CD4-positive, CD25-positive, alpha-beta regulatory T cell (primary cell): Measurements from ENCODE around the gene SRCIN1. TPM values are rescaled to one million over a fixed set of nuclear protein-coding genes. Genes with fewer than 3 reads are reported as not detected.

Experiments
- ATAC-seq, 2 donors: fragments of 150-1000 bp; cut with Tn5 transposase; one replicate each; pipeline ENCODE4 v1.10.0; 2021; ENCODE audit warnings: low read depth in 2 of 2, moderate number of reproducible peaks in 2 of 2, moderate library complexity in 1 of 2
- DNase-seq, 3 donors: peaks; one replicate each; pipeline versions ENCODE4 v3.0.0 to v3.0.0-alpha.2; 2012 to 2022; ENCODE audit warnings: mixed read lengths in 1 of 3
- H3K27ac ChIP-seq: one replicate; pipeline ENCODE4 v1.7.0; 2013; ENCODE audit warnings: mild to moderate bottlenecking, low read length; ENCODE audit not compliant: insufficient read depth, poor library complexity, severe bottlenecking
- H3K27me3 ChIP-seq: one replicate; pipeline ENCODE4 v1.7.0; 2013; ENCODE audit warnings: low read length; ENCODE audit not compliant: control insufficient read depth, insufficient read depth
- H3K36me3 ChIP-seq: one replicate; pipeline ENCODE4 v1.7.0; 2013; ENCODE audit warnings: mild to moderate bottlenecking, low read length, moderate library complexity; ENCODE audit not compliant: control insufficient read depth, insufficient read depth
- H3K4me1 ChIP-seq: 2 replicates; pipeline ENCODE4 v1.7.0; 2013; ENCODE audit warnings: mild to moderate bottlenecking, low read length; ENCODE audit not compliant: insufficient read depth, control insufficient read depth, poor library complexity, severe bottlenecking
- H3K4me3 ChIP-seq: one replicate; pipeline ENCODE4 v1.7.0; 2013; ENCODE audit warnings: low read depth, mild to moderate bottlenecking, low read length, moderate library complexity
- H3K9me3 ChIP-seq, 2 experiments: 1 replicate in 1 of 2; 2 replicates in 1 of 2; pipeline ENCODE4 v1.7.0; 2013; ENCODE audit warnings: low read length in 2 of 2, mild to moderate bottlenecking in 1 of 2, moderate library complexity in 1 of 2; ENCODE audit not compliant: control insufficient read depth in 2 of 2
- H3K27ac Mint-ChIP-seq, 3 donors: one replicate each; pipeline ENCODE4 v1.8.0; 2020 to 2022; ENCODE audit warnings: mild to moderate bottlenecking in 3 of 3, mixed read lengths in 3 of 3, moderate library complexity in 2 of 3
- H3K27me3 Mint-ChIP-seq: one replicate; pipeline ENCODE4 v1.8.0; 2022; ENCODE audit warnings: mild to moderate bottlenecking, mixed read lengths
- H3K36me3 Mint-ChIP-seq: one replicate; pipeline ENCODE4 v1.8.0; 2020; ENCODE audit warnings: mixed read lengths
- H3K4me1 Mint-ChIP-seq, 4 donors: one replicate each; pipeline ENCODE4 v1.8.0; 2020 to 2022; ENCODE audit warnings: mixed read lengths in 4 of 4, mild to moderate bottlenecking in 1 of 4
- H3K4me3 Mint-ChIP-seq, 4 donors: one replicate each; pipeline ENCODE4 v1.8.0; 2020 to 2022; ENCODE audit warnings: mild to moderate bottlenecking in 4 of 4, mixed read lengths in 4 of 4, moderate library complexity in 3 of 4
- H3K9me3 Mint-ChIP-seq, 7 donors: one replicate each; pipeline ENCODE4 v1.8.0; 2020 to 2022; ENCODE audit warnings: mixed read lengths in 7 of 7, mild to moderate bottlenecking in 3 of 7, moderate library complexity in 2 of 7
- polyA plus RNA-seq, 4 donors: library from polyadenylated mRNA; unstranded; fragments of 300-500 nt; fragmentation: Illumina TruSeq; gene quantifications; one replicate each; pipeline ENCODE4 v1.2.3, GENCODE V29; 2021
- total RNA-seq: library from RNA; stranded (reverse); gene quantifications from one replicate; pipeline ENCODE4 v1.2.3, GENCODE V29; 2022

The SRCIN1 gene
- total and polyA plus RNA-seq, 5 donors from 2014 or later = not detected

DNA sequence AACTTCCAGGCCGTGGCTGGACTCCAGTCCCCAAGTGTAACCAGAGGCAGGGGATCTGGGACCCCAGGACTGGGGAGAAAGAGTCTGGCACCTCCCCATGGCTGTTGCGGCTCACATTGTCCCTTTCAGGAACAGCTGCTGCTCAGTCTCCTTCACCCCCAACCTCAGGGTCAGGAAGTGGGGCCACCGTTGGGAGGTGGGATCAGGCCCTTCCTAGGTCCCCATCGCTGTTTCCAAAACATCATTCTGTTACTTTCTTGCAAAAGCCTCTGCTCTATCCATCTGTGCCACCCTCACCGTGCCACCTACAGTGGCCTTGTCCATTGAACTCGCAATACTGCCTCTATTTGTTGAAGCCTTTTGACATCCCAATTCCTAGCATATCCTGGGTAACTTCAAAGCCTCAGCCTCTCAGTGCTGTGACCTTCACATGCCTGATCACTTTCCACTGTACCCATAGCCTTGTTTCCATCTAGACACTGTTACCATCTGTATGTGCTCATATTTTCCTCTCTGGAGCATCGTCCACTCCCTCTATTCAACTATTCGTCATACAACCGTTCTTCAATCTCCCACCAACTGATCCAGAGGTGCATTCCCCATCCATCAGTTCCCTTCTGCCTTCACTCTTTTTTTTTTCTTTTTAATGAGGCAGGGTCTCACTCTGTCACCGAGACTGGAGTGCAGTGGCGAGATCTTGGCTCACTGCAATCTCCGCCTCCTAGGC is 15.0 kb upstream of the SRCIN1 start:
- no peak for DNase-seq
- Histone ChIP-seq H3K27ac (no peak overlapping the region), H3K36me3 (no peaks in the 10 kb centered on the region), H3K27me3 (peaks cover under 1% of the 10 kb centered on the region), H3K9me3 (no peaks in the 10 kb centered on the region), H3K4me3 (no peak overlapping the region), H3K4me1 (no peaks in the 10 kb centered on the region)
- Mint-ChIP-seq H3K36me3 (no peaks in the 10 kb centered on the region), H3K9me3 (peaks cover 0 to 2% (median 0%) of the 10 kb centered on the region in 7 donors), H3K4me3 (no peak overlapping the region), H3K27ac (no peak overlapping the region), H3K27me3 (peaks cover 30% of the 10 kb centered on the region), H3K4me1 (peaks cover 4 to 5% (median 4%) of the 10 kb centered on the region in 4 donors)
- ATAC-seq = no peak

DNA sequence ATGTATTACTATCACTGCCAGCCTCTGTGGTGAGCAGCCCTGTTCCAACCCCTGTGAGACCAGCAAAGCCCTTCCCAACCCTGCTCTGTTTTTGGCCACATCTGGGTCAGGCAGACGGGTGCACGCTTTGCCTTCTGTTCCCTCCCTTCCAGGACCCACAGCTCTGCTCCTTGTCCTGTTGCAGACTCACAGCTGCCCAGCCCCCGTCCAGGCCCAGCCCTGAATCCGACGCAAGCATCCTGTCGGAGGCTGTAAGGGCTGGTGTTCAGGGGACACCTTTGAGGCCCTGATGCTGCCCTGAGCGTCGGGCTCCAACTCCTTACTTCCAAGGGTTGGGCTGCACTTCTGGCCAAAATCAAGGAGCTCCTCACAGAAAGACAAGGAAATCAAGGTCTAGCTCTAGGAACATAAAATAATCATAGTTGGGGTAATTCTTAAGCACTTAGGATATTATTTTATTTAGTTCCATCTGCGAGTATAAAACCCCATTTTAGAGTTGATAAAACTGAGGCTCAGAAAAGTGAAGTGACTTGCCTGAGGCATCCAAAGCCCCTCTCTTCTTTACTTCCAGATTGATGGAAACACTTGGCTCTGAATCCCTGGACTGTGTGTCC is 14.3 kb upstream of the SRCIN1 start:
- Mint-ChIP-seq H3K4me3 (no peak overlapping the region), H3K36me3 (no peaks in the 10 kb centered on the region), H3K4me1 (peaks cover 4 to 5% (median 4%) of the 10 kb centered on the region in 4 donors), H3K27me3 (peaks cover 27% of the 10 kb centered on the region), H3K9me3 (peaks cover 0 to 2% (median 0%) of the 10 kb centered on the region in 7 donors), H3K27ac (no peak overlapping the region)
- no peak for DNase-seq
- Histone ChIP-seq H3K27me3 (no peaks in the 10 kb centered on the region), H3K4me3 (no peak overlapping the region), H3K27ac (no peak overlapping the region), H3K36me3 (no peaks in the 10 kb centered on the region), H3K4me1 (no peaks in the 10 kb centered on the region), H3K9me3 (no peaks in the 10 kb centered on the region)
- ATAC-seq = no peak

DNA sequence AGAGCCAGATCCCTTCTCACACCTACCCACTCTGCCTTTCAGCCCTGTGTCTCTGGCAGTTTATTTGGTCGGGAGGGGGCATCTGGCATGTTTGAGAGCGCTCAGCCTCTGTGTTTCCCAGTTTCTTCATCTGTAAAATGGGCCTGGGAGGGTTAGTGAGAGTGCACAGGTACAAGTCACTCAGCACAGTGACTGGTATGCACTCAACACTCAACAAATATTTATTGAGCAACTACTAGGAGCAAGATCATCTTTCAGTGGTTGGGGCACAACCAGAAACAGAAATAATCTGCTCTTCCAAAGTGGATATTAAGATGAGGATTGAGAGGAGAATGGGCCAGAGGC is 13.7 kb upstream of the SRCIN1 start:
- no peaks in the 10 kb centered on the region for H3K27me3 ChIP-seq
- no peak overlapping the region for H3K4me3 ChIP-seq
- DNase-seq (no peak), ATAC-seq (no peak)
- no peak overlapping the region for H3K27ac ChIP-seq
- no peaks in the 10 kb centered on the region for H3K36me3 ChIP-seq
- H3K9me3 Mint-ChIP-seq = peaks cover 0 to 2% (median 0%) of the 10 kb centered on the region in 7 donors
- no peak overlapping the region for H3K4me3 Mint-ChIP-seq
- no peaks in the 10 kb centered on the region for H3K36me3 Mint-ChIP-seq
- no peaks in the 10 kb centered on the region for H3K9me3 ChIP-seq
- peaks cover 27% of the 10 kb centered on the region for H3K27me3 Mint-ChIP-seq
- no peak overlapping the region for H3K27ac Mint-ChIP-seq
- no peaks in the 10 kb centered on the region for H3K4me1 ChIP-seq
- peaks cover 0 to under 1% (median under 1%) of the 10 kb centered on the region in 4 donors for H3K4me1 Mint-ChIP-seq

DNA sequence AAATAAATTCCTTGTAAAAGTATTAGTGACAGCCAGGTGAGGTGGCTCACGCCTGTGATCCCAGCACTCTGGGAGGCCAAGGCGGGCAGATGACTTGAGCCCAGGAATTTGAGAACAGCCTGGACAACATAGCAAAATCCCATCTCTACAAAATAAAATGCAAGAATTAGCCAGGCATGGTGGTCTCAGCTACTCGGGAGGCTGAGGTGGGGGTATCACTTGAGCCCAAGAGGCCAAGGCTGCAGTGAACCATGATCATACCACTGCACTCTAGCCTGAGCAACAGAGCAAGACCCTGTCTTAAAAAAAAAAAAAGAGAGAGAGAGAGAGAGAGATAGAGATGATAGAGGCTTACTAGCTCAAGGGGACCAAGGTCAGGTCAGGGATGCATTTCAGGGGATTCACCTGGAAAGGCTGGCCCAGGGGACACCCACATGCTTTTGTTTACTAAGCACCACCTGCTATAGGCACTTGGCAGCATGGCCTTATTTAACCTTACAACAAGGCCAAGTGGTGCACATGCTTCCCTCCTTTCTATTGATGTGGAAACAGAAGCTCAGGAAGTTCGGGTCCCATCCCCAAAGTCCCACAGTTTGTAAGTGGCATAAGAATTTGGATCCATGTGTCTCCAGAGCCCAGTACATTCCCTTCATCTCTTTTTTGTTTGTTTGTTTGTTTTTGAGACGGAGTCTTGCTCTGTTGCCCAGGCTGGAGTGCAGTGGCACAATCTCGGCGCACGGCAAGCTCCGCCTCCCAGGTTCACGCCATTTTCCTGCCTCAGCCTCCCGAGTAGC is 12.4 kb upstream of the SRCIN1 start:
- Mint-ChIP-seq H3K9me3 (peaks cover 0 to 4% (median 0%) of the 10 kb centered on the region in 7 donors), H3K36me3 (peaks cover 3% of the 10 kb centered on the region), H3K4me1 (no peaks in the 10 kb centered on the region), H3K27ac (no peak overlapping the region), H3K27me3 (peaks cover 32% of the 10 kb centered on the region), H3K4me3 (no peak overlapping the region)
- no peak for DNase-seq
- Histone ChIP-seq H3K36me3 (no peaks in the 10 kb centered on the region), H3K27ac (no peak overlapping the region), H3K4me1 (no peaks in the 10 kb centered on the region), H3K27me3 (no peaks in the 10 kb centered on the region), H3K9me3 (no peaks in the 10 kb centered on the region), H3K4me3 (no peak overlapping the region)
- no peak for ATAC-seq

DNA sequence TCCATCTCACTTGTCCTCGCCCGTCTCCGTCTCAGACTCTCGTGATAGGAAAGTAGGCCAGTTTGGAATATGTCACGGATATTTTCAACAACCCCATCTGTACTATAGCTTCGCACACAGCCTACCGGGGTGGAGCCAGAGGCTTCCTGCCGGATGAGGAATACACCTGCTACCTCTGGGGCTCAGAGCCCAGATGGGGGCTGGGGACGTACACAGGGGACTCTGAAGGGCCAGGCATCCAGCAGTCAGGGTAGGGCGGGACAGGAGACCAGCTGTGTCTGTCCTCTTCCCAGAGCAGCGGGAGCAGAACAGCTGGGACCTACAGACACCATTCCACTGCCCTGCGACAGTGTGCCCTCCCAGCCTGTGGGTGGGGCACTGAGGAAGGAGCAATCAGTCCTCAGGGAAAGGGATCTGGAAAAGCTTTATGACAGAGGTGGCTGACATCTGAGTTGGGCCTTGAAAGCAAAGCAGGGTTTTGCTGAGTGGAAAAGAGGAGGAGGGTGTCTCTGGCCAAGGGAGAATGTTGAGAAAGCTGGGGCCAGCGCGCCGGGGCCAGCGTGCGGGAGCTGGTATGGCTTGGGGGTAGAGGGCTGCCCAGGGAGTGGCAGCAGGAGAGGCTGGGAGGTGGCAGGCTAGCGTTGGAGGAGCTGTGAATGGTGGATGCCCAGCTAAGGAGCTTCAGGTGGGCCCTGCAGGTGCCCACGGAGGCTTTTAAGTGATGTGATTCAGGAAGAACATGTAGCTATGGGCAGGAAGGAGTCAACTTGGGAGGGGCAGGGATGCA is 11.5 kb upstream of the SRCIN1 start:
- peaks cover 40% of the 10 kb centered on the region for H3K27me3 Mint-ChIP-seq

DNA sequence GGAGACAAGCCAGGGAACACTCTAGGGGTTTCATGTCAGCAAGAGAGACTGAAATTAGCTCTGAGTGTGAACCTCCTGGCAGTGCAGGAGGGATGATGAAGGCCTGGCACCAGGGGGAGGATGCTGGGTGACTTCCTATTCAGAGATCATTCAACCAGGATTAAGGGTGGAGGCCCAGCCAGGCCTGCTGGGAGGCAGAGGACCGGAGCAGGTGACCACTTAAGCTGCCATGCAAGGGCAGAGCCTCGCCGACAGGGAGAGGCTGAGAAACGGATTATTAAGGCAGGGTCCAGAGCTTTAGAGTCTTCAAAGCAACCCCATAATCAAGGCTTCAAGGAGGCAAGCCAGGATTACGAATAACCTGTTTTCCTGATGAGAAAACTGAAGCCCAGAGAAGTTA is 10.6 kb upstream of the SRCIN1 start:
- H3K9me3 ChIP-seq = peaks cover 7% of the 10 kb centered on the region in 2 experiments
- H3K4me1 ChIP-seq = no peaks in the 10 kb centered on the region
- H3K36me3 ChIP-seq = no peaks in the 10 kb centered on the region
- DNase-seq (no peak), ATAC-seq (no peak)
- Mint-ChIP-seq H3K9me3 (peaks cover 0 to 10% (median 0%) of the 10 kb centered on the region in 7 donors), H3K27me3 (peaks cover 42% of the 10 kb centered on the region), H3K36me3 (peaks cover 6% of the 10 kb centered on the region), H3K4me1 (no peaks in the 10 kb centered on the region), H3K27ac (no peak overlapping the region), H3K4me3 (no peak overlapping the region)
- no peak overlapping the region for H3K4me3 ChIP-seq
- peaks cover 8% of the 10 kb centered on the region for H3K27me3 ChIP-seq
- H3K27ac ChIP-seq = no peak overlapping the region

More for the DNA sequence above, 11.5 kb upstream of the SRCIN1 start:
- H3K36me3 ChIP-seq = no peaks in the 10 kb centered on the region
- DNase-seq (no peak), ATAC-seq (no peak)
- Mint-ChIP-seq H3K4me1 (no peaks in the 10 kb centered on the region), H3K9me3 (peaks cover 0 to 5% (median 0%) of the 10 kb centered on the region in 7 donors), H3K36me3 (peaks cover 3% of the 10 kb centered on the region), H3K4me3 (no peak overlapping the region), H3K27ac (peak overlapping the region in 2 of 3 donors; percentile 52 to 53)
- H3K4me1 ChIP-seq = no peaks in the 10 kb centered on the region
- no peak overlapping the region for H3K27ac ChIP-seq
- no peaks in the 10 kb centered on the region for H3K27me3 ChIP-seq
- no peak overlapping the region for H3K4me3 ChIP-seq
- H3K9me3 ChIP-seq = peaks cover 0 to 2% of the 10 kb centered on the region in 2 experiments

DNA sequence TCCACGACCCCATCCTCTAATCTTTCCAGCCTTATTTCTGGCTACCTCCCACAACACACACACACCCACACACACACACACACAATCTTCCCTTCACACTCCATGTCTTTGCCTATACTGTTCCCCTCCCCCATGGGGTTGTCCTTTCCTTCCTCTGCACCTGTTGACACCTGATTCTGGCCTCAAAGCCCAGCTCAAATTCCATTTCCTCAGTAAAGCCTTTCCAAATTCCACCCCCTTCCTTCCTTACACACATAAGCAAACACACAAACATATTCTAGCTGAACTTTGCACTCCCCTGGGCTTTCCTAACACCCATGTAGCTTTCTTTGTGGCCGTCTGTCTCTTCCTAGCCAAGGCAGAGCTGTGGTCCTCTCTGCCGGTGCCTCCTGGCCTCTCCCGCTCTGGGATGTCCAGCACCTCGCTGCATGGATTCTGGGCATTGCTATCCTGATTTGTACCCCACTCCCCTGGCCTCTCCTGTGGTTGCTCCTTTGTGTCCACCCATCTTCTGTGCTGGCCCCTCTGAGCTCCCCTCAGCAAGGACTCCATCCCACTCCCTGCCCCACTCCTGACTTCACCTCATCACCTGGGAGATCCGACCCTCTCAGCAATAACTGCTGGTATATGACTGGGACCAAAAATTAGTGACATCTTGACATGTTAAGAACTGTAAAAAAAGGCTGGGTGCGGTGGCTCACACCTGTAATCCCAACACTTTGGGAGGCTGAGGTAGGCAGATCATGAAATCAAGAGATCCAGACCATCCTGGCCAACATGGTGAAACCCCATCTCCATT is 8.4 kb upstream of the SRCIN1 start:
- no peak for DNase-seq
- no peaks in the 10 kb centered on the region for H3K4me1 ChIP-seq
- H3K27me3 ChIP-seq = peaks cover 10% of the 10 kb centered on the region
- Mint-ChIP-seq H3K27me3 (peaks cover 54% of the 10 kb centered on the region), H3K27ac (no peak overlapping the region), H3K4me3 (no peak overlapping the region), H3K9me3 (peaks cover 0 to 8% (median 0%) of the 10 kb centered on the region in 7 donors), H3K4me1 (no peaks in the 10 kb centered on the region), H3K36me3 (peaks cover 6% of the 10 kb centered on the region)
- no peaks in the 10 kb centered on the region for H3K36me3 ChIP-seq
- H3K9me3 ChIP-seq = peaks cover 7% of the 10 kb centered on the region in 2 experiments
- no peak for ATAC-seq
- no peak overlapping the region for H3K4me3 ChIP-seq
- H3K27ac ChIP-seq = no peak overlapping the region
